GM18951 (cell line): ENCODE data around the gene HAUS7.

ENCODE experiments used
- POLR2A ChIP-seq: IDR thresholded peaks from 4 replicates; pipeline ENCODE4 v1.6.1; 2011; ENCODE audit warnings: mild to moderate bottlenecking; ENCODE audit not compliant: insufficient read length, insufficient read depth; ENCODE audit errors: extremely low read depth
- in situ Hi-C: fragments of 300-500 bp; cut with MboI; formaldehyde crosslinking; loops from one replicate; pipeline ENCODE4 v1.12.0; 2022; ENCODE audit warnings: low sequenced_read_pairs, mixed read lengths, inconsistent platforms; ENCODE audit not compliant: unreplicated experiment

The HAUS7 gene

DNA sequence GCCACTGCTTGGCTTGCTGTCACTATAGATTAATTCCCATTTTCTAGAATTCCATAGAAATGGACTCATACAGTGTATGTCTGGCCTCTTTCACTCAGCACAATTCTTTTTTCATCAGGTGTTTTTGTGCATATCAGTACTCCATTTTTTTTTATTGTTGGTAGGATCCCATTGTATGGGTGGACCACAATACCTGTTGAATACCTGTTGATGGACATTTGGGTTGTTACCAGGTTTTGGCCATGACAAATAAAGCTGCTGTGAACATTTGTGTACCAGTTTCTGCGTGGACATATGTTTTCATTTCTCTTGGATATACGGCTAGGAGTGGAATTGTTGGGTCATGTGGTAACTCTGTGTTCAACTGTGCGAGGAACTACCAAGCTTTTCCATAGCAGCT, 44.2 kb downstream of the HAUS7 start:
- no peak for TF ChIP-seq POLR2A
- in situ Hi-C loops: no loop called here

DNA sequence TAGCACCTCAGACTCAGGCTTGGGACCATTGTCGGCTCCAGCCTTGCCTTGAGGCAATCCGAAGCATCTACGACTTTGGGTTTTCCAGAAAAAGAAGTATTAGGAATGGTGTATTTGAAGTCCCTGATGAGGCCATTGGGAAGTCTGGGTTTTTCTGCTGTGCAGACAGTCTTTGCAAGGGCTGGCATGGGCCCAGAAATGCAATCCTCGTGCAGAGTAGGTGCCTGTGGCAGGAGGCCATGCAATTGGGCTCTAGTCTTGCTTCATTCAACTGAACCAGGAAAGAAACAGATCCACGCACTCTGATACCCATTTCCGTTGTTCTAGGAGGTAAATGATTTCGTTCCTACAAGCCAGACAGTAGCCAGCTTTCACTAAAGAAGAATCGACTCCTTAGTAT, 46.7 kb downstream of the HAUS7 start:
- in situ Hi-C loops: no loop called here
- TF ChIP-seq POLR2A: no peak

DNA sequence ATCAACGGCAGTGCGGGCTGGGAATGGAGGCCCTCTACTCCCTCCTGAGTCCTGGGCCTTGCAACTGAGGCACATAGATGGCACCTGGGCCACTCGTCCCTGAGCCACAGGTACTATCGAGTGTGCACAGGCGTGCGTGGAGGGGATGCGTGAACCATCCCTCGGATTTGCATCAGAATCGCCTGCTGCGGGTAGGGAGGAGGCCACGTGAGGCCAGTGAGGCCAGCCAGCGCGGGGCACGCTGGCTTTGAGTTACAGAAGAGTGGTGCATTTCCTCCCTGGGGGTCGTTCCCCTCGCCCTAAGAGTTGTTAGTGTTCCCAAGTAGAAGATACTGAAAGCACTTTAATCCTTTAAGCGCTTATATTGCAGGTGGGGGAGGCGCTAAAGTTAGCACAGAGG, 48.5 kb downstream of the HAUS7 start:
- in situ Hi-C loops: no loop called here
- TF ChIP-seq POLR2A: no peak

DNA sequence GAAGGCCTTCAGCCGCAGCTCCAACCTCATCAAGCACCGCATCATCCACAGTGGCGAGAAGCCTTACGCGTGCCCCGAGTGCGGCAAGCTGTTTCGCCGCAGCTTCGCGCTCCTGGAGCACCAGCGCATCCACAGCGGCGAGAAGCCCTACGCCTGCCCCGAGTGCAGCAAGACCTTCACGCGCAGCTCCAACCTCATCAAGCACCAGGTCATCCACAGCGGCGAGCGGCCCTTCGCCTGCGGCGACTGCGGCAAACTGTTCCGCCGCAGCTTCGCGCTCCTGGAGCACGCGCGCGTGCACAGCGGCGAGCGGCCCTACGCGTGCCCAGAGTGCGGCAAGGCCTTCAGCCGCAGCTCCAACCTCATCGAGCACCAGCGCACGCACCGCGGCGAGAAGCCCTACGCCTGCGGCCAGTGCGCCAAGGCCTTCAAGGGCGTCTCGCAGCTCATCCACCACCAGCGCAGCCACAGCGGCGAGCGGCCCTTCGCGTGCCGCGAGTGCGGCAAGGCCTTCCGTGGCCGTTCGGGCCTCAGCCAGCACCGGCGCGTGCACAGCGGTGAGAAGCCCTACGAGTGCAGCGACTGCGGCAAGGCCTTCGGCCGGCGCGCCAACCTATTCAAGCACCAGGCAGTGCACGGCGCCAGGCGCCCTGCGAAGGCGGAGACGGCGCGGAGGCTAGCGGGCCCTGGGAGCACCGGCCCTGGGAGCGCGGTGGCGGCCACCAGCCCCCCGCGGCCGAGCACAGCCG, 49.4 kb downstream of the HAUS7 start:
- no peak for TF ChIP-seq POLR2A
- in situ Hi-C loops: no loop called here

DNA sequence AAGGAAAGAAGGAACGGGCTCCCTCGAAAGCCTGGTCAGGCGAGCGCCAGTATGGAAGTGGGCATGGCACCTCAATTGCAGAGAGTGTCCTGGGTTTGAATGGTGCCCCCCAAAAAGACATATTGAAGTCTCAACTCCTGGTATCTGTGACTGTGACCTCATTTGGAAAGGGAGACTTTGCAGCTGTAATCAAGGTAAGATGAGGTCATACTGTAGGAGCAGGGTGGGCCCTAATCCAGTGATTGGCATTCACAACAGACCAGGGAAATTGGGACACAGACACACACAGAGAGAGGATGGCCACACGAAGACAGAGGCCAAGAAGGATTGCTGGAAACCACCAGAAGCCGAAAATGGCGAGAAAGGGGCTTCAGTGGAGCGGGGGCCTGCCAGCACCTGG, 52.7 kb downstream of the HAUS7 start:
- no peak for TF ChIP-seq POLR2A
- in situ Hi-C loops: no loop called here

DNA sequence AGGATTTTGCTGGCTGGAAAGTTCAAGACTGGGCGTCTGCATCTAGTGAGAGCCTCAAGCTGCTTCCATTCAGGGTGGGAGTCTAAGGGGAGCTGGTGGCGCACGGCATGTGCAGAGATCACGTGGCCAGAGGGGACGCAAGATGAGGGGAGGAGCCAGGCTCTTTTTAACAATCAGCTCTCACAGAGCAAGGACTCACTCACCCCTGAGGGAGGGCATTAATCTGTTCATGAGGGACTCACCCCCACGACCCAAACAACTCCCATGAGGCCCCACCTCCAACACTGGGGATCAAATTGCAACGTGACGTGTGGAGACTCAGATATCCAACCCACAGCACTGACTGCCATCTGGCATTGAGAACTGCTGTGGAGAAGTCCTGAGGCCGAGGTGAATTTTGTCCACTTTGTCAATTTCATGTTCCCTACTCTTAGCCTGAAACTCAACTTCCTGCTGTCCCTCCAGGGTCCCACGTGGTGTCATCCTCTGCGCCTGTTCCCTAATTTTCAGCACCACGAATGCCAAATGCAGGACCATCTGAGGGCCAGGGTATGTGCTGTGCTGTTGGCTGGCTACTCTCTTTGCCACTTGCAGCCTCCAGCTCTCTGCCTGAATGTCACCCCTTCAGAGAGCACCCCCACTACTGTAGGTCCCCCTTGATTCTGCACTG, 53.5 kb downstream of the HAUS7 start:
- no peak for TF ChIP-seq POLR2A
- in situ Hi-C loops: no loop called here

DNA sequence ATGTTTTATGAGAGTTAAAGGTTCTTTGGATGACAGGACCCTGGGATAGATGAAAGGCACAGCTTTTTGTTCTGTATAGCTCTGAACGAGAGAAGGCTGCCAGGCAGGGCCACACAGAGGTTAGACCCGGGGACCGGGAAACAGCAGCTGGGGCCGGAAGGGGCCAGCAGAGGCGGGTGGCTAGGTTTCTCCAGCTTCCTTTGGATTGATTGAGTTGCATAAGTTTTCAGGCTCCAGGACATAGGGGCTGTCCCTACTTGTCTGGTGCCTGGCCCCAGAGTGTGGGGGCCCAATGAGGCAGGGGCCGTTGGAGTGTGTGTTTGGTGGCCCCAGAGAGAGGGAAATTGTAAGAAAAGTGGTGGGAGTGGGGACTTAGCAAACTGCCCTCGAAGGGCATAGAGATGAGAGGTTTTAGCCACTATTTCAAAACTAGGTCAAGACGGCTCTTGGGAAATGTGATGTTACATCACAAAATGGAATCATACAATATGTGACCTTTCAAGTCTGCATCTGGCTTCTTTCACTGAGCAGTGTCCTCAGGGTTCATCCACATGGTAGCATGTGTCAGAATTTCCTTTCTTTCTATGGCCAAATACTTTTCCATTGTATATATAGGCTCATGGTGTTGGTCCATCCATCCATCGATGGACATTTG, 55.4 kb downstream of the HAUS7 start:
- no peak for TF ChIP-seq POLR2A
- in situ Hi-C loops: no loop called here

DNA sequence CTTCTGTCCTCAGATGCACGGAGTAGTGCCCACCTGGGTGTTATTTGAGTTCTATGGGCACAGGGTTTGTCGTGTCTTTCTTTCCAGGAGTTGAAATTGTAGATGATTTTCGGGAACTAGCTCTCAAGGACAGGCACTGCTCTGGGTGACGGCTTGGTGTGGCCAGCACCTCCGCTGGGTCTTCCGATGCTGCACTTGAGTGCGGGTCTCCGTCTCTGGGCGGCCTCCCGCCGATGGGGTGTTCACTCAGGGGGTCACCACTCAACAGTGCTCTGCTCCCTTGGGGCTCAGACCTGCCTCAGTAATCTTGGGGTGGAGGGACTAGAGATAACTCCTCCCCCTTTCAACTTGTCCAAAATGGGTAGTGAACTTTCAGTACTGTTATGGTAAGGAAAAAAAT, 56.6 kb downstream of the HAUS7 start:
- in situ Hi-C loops: no loop called here
- no peak for TF ChIP-seq POLR2A

DNA sequence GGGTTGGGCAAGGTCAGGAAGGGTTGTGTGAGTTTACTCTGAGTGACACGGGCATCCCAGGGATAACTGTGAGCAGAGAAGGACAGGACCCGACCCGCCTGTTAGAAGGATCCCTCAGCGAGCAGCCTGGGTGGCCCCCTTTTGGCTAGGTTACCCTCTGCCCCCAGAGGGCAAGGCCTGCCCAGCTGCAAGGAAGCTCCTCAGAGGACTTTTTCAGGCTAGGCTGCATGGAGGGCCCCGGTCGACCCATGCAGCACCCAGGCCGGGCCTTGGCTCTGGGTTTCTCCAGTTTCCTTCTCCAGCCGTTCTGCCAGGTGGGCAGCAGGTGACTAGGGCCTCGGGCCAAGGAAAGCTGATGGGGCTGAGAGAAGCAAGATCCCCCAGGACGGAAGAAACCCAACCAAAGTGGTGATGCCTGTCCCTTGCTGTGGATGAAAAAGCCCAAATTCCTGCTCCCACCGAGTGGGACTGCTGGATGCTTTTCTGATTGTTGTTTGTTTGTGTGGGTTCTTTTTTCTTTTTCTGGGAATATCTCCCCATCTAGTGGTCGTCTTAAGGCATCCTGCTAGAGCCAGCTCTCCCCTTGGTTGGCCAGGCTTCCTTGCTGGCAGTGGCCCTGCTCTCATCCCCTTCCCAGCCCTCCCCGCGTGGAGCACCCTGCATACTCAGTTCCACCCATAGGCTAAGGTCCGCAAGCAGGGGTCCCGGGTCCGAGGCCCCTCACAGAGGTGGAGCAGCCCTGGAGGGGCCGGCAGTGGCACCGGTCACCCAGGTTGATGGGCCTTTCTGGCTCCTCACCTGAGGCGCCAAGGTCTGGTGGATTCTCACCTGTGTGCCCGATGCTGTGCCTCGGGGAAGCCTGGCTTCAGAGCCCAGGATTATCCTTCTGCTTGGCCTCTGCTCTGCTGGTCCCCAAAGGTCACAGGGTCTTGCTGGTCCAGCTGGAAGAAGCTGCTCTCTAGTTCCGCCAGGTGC, 57.3 kb downstream of the HAUS7 start:
- no peak for TF ChIP-seq POLR2A
- in situ Hi-C loops: no loop called here

DNA sequence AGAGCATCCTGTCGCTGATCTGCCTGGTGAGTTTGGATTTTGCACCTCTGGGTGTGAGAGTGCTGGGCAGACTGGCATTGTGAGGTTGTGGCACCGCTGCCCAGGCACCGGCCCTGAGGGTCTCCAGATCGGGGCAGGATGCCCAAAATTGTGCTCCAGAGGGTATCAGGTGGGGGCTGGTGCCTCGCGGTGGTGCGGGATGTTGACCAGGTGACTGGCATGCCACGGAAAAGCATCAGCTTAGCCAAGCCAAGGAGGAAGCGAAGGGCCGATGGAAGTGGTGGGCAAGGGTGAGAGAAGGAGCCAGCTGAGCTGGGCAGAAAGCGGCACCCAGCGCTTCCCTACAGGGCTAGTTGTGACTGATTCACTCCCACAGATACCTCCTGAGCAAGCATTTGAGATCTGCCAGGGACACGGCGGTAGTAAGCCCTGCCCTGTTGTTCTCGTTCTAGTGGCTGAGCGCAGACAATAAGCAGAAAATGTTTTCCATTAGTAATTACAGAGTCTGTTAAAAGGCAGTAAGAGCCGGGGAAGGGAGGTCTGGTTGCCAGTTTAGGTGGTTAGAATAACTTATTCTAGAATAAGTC, 58.3 kb downstream of the HAUS7 start:
- no peak for TF ChIP-seq POLR2A
- in situ Hi-C loops: no loop called here

DNA sequence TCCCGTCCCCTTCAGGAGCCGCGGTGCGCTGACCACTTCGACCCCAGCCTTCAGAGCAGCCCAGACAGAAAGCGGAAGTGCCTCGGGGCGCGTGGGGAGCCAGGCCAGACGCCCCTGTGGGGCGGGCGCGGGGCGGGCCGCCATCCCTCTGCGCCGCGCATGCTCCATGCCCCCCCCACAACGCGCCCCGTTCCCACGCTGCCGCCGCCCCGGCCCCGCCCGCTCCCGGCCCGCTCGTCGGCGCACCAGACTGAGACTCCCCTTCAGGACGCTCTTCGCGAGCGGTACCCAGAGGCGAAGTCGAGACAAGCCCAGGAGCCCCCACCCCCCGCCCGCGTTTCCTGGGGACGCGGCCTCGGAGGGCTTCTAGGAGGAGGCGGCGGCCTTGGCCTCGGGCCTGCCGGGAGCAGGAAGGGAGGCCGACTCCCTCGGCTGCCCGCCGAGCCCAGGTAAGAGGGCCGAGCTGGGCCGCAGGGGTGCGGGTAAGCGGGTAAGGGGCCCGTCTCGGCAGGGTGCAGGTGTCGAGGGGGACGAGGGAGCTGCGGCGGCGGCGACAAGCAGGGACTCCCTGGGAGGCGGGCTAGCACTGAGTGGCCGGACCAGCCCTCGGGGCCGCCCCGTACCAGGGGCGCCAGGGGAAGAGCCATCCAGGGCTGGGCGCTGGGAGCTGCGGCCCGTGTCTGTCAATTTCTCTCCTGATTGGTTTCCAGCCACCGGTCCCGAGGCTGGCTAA, 59.0 kb downstream of the HAUS7 start, which contains the start of gene ZFP92:
ZFP92 (plus strand) TSS at position 218 of the 733 bp plus-strand sequence. CDS start 6,851 bp downstream, outside the sequence.
- in situ Hi-C loops: no loop called here
- TF ChIP-seq POLR2A: no peak

DNA sequence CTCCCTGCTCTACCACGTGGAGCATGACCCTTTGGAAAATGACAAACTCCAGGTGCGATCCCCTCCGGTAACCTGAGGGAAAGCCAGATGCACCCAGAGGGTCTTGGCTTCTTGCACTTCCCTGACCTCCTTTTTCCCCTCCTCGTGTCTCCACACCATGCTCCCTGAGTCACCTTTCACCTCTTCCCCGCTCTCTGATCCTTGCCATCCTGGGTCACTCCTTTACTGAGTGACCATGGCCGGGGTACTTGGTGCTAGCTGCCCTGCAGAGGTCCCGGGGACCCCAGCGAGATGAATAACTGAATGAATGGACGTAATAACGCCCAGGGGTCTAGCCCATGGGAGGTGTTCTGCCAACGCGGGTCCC, 59.5 kb downstream of the HAUS7 start:
- in situ Hi-C loops: no loop called here

More for the DNA sequence above, 59.5 kb downstream of the HAUS7 start:
- TF ChIP-seq POLR2A: no peak
